ENCODE data around the gene OGDH. TPM values are rescaled to one million over a fixed set of nuclear protein-coding genes. Genes with fewer than 3 reads are reported as not detected.

Gene OGDH
- total RNA-seq, 1 donor from 2014 or later: 157 TPM

DNA sequence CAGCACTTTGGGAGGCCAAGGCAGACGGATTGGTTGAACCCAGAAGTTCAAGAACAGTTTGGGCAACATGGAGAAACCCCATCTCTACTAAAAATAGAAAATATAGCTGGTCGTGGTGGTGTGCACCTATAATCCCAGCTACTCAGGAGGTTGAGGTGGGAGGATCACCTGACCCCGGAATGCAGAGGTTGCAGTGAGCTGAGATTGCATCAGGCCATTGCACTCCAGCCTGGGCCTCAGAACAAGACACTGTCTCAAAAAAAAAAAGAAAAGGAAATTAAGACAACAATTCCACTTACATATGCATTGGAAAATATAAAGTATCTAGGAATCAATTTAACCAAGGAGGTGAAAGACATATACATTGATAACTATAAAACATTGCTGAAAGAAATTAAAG lies 7.2 kb upstream of the OGDH start:
- Histone ChIP-seq H3K4me1 (no peaks in the 10 kb centered on the region), H3K4me3 (no peak overlapping the region), H3K9me3 (no peaks in the 10 kb centered on the region), H3K27ac (no peak overlapping the region), H3K27me3 (no peaks in the 10 kb centered on the region), H3K36me3 (no peaks in the 10 kb centered on the region)
- no peak for ATAC-seq
- DNase-seq: no peak
- intact Hi-C loops (cut with DNase I): no loop called here
- TF ChIP-seq, protein P1, sequence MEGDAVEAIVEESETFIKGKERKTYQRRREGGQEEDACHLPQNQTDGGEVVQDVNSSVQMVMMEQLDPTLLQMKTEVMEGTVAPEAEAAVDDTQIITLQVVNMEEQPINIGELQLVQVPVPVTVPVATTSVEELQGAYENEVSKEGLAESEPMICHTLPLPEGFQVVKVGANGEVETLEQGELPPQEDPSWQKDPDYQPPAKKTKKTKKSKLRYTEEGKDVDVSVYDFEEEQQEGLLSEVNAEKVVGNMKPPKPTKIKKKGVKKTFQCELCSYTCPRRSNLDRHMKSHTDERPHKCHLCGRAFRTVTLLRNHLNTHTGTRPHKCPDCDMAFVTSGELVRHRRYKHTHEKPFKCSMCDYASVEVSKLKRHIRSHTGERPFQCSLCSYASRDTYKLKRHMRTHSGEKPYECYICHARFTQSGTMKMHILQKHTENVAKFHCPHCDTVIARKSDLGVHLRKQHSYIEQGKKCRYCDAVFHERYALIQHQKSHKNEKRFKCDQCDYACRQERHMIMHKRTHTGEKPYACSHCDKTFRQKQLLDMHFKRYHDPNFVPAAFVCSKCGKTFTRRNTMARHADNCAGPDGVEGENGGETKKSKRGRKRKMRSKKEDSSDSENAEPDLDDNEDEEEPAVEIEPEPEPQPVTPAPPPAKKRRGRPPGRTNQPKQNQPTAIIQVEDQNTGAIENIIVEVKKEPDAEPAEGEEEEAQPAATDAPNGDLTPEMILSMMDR (IDR thresholded peaks at IDR 0.05): no peak

DNA sequence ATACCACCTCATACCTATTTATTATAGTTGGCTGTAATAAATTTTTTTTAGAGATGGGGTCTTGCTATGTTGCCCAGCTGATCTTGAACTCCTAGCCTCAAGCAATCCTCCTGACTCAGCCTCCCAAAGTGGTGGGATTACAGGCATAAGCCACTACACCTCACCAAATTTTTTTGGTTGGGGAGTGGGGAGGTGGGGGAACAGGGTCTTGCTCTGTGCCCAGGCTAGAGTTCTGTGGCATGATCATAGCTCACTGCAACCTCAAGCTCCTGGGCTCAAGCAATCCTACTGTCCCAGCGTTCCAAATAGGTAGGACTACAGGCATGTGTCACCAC lies 3.9 kb upstream of the OGDH start:
- DNase-seq (no peak), ATAC-seq (no peak)
- H3K9me3 ChIP-seq: no peaks in the 10 kb centered on the region
- no peaks in the 10 kb centered on the region for H3K36me3 ChIP-seq
- no peak overlapping the region for H3K27ac ChIP-seq
- H3K27me3 ChIP-seq: no peaks in the 10 kb centered on the region
- H3K4me1 ChIP-seq: peaks cover 3% of the 10 kb centered on the region
- no peak overlapping the region for H3K4me3 ChIP-seq
- intact Hi-C loops (cut with DNase I): no loop called here
- TF ChIP-seq, protein P1 (IDR thresholded peaks at IDR 0.05): no peak

DNA sequence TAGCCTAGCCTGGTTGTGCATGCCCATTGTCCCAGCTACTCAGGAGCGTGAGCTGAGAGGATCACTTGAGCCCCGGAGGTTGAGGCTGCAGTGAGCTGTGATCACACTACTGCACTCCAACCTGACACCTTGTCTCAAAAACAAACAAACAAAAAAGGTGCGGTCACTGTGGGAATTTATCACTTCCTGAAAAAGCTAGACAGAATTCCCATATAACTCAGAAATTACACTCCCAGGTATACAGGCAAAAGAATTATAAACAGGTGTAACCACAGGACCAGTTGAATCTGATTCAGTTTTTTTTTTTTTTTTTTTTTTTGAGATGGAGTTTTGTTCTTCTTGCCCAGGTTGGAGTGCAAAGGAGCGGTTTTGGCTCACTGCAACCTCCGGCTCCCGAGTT lies 3.2 kb upstream of the OGDH start:
- ATAC-seq: no peak
- peaks cover 8% of the 10 kb centered on the region for H3K4me1 ChIP-seq
- intact Hi-C loops (cut with DNase I): no loop called here

DNA sequence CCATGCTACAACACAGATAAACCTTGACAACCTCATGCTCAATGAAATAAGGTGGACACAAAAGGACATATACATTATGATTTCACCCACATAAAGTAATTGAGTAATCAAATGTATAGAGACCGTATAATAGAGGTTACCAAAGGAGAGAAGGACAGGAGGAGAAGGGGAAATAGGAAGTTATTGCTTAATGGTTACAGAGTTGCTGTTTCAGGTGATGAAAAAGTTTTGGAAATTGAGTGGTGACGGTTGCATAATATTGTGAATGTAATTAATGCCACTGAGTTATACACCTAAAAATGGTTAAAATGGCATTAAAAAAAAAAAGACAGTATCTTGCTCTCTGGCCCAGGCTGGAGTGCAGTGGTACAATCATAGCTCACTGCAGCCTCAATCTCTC lies 1.5 kb upstream of the OGDH start:
- TF ChIP-seq, protein P1 (IDR thresholded peaks at IDR 0.05): no peak
- Histone ChIP-seq H3K9me3 (no peaks in the 10 kb centered on the region), H3K36me3 (no peaks in the 10 kb centered on the region), H3K4me3 (no peak overlapping the region), H3K4me1 (peaks cover 19% of the 10 kb centered on the region), H3K27ac (no peak overlapping the region), H3K27me3 (no peaks in the 10 kb centered on the region)
- intact Hi-C loops (cut with DNase I): no loop called here
- ATAC-seq (no peak), DNase-seq (no peak)

More for the DNA sequence above, 3.2 kb upstream of the OGDH start:
- no peak for DNase-seq
- Histone ChIP-seq H3K9me3 (no peaks in the 10 kb centered on the region), H3K4me3 (no peak overlapping the region), H3K27ac (no peak overlapping the region), H3K36me3 (no peaks in the 10 kb centered on the region), H3K27me3 (no peaks in the 10 kb centered on the region)
- TF ChIP-seq, protein P1 (IDR thresholded peaks at IDR 0.05): no peak

DNA sequence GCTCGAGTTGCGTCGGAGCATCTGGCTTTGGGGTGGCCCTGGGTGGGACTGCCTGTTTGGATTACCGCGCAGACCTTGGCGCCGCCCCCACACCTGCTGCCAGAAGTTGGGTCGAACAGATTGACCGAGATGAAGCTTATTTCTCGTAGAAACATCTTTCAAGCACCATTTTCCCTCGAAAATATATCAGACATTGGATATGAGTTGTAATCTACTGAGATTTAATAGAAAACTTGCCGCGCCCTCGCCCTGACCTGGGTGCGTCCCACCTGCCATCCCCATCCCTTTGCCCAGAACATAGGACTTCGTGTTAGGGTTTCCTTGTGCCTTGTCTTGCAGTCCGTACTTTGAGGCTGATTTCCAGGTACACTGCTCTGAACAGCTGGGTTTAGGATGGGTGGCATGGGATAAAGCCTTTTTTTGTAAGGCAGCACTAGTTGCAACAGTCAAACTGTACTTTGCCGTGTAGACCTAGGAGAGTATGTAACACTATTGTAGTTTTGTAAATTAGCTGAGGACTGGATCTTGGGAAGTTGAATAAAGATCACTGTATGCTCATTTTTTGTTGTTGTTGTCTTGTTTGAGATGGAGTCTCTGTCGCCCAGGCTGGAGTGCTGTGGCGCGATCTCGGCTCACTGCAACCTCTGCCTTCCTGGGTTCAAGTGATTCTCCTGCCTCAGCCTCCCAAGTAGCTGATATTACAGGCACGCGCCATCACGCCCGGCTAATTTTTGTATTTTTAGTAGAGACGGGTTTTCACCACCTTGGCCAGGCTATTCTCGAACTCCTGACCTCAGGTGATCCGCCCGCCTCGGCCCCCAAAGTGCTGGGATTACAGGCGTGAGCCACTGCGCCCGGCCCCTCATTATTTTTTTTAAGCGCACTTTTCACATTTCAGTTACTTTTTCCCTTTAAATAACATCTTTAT lies 978 bp downstream of the OGDH start:
- ATAC-seq (no peak), DNase-seq (no peak)
- Histone ChIP-seq H3K4me3 (peak overlapping the region; percentile 91), H3K27me3 (no peaks in the 10 kb centered on the region), H3K4me1 (peaks cover 19% of the 10 kb centered on the region), H3K9me3 (no peaks in the 10 kb centered on the region), H3K27ac (peak overlapping the region; percentile 99), H3K36me3 (no peaks in the 10 kb centered on the region)
- intact Hi-C loops (cut with DNase I): no loop called here
- TF ChIP-seq, protein P1 (IDR thresholded peaks at IDR 0.05): no peak

All from upper lobe of right lung (tissue), 1 donor.